HG03378 (cell line): ENCODE results near the gene RPL32.

Experiments
- ATAC-seq: cut with Tn5 transposase; IDR thresholded peaks from one replicate; pipeline ENCODE4 v1.9.1; 2021; ENCODE audit warnings: mild to moderate bottlenecking, moderate library complexity; ENCODE audit not compliant: unreplicated experiment

RPL32 gene

DNA sequence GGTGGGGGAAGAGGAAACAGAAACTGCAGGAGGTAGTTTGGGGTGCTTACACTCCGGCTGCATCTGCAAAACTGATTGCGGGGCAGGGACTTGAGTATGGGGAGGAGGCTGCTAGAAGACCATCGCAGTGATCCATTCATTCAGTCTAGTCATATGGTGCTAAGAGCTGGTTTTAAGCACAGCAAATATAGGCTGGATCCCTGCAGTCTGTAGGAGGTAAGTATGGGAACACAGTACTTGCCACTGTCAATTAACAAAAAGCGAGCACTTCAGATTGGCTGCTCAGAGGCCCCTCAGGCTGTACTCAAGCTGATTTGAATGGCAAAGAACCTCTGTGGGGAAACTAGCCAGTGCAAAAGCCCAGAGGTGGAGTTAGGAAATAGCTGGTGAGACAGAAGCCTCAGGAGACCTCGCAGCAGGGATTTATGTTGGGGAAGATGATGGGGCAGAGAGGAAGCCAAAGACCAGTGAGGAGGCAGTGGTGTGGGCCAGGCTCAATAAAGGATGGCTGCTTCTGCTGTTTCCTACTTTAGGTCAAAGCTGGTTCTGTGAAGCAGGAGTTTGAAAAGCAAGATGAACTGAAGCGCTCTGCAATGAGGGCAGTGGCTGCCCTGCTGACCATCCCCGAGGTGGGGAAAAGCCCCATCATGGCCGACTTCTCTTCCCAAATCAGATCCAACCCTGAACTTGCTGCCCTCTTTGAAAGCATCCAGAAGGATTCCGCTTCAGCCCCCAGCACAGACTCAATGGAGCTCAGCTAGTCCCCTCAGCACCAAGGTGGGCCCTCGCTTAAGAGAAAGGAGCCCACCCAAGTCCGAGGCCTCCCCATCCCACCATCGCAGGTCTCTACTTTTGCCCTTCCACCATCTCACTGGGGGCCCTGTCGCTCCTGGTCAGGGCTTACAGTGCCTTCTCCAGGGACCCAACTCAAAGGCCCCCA is 7.9 kb downstream of the RPL32 start:
- ATAC-seq, result no peak

DNA sequence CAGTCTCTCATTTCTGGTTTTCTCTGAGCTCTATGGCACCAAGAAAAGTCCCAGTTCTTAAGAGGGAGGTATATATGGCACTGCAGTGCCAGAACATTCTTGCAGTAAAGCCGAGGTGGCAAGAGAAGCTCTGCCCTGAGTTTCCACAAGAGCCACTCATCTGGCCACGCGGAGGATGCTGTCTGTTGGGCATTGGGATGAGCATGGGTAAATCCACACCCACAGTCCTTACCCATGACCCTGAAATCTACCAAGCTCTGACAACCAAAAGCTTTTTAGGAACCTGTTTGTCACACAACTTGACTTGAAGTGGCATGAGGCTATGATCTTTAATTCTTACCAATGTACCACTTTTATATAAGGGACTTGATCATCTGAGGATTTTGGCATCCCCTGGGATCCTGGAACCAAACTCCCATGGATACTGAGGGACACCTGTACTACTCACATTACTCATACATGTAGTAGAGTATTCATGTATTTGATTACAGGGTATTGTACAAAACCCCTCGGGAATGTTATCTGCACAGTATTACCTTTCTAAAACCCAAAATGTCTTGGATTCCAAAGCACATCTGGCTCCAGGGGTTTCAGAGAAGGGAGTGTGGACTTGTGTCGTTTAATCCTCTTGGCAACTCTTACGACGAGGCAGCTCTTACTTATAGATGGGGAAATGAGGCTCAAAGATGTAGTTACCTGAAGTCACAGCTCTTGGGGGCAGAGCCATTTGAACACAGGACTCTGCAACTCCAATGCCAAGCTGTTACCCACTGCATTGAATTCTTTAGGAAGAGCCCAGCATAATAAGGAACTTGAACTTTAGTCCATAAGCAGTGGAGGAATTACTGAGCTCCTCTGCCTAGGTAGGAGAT is 8.8 kb downstream of the RPL32 start:
- no peak for ATAC-seq

DNA sequence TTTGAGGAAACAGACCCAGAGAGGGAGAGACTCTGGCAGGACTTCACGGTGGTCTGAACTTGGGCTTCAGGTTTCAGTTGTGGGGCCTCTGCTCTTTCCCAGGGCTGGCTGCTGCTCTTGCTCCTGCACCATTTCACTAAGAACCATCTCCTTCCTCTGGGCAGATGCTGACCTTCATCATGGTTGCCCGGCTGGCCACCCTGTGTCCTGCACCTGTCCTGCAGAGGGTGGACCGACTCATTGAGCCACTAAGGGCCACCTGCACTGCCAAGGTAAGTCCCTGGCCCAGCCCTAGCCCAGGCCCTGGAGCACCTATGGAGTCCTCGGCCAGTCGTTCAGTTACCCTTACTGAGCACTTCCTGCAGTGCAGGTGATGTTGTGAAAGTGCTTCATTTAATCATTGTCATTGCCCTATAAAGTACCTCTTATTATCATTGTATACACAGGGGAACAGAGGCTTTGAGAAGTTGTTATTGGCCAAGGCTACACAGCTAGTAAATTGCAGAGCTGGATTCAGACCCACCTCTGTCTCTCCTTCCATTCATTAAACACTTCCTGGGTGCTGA is 10.0 kb downstream of the RPL32 start:
- no peak for ATAC-seq

DNA sequence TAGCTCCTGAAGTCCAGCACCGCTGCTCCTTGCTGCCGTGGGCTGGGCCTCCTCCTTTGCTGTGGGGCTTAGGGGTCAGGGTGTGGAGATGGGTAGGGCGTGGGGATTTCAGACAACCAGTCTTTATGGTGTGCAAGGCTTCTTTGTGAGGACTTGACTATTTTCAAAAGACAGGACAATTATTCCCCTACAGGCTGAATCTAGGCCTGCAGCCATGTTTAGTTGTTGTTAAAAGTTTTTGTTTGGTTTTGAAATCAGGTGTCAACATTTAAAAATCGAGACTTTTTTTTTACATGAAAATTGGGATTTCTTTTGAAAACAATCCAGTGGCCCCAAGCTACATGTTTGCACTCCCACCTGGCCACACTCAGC is 10.6 kb downstream of the RPL32 start:
- ATAC-seq, result no peak

DNA sequence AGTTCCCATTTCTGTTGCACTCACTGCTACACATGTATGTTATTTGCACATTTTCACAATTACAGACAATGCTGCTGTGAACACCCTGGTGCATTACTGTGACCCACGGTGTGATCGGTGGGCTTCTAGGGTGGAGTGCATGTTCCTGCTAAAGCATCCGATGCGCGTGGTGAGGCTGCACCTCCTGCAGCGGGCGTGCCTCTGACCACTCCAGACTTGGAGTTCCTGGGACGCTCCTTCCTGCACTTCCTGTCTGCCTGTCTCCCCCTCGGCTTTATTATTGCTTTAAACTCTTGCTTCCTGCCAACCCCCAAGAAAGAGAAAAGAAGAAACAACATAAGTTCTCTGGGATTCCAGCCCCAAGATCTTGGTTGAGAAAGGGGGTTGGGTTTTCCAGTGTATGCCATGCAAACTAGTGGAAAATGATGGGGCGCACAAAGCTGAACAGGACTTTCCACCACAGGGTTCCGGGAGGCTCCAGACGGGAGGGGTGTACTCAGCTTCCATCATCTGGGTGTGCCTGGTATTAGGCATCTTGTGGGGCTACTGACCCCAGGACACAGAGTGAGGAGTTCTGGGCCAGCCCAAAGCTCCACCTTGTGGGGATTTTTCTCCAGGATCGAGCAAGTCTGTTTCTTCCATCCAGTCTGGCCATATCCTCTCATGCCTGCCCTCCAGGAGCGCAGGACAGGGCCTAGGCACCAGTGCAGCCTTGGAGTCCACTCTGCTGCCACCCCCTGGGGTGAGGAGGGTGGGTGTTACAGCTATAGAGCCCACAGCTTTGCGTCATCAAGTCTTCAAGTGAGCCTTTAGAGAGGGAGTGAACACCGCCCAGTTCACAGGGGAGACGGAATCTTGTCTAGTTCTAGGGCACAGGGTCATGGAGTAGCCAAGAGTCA is 11.2 kb downstream of the RPL32 start:
- ATAC-seq, result no peak

DNA sequence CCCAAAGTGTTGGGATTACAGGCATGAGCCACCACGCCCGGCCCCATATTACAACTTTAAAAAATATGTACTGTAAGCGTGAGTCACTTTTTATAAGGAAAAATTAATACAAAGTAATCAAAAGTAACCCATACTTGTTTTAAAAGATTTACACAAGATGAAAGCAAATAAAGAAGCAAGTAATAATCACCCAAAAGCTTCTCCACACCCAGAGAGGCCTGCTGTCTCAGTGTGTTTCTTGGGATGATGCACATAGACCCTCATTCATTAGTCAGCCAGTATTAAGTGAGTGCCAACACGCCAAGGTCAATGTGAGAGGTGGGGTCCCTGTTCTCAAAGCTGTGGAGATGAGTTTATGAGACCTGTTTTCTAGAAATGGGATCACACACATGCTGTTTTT is 12.0 kb downstream of the RPL32 start:
- ATAC-seq, result no peak

DNA sequence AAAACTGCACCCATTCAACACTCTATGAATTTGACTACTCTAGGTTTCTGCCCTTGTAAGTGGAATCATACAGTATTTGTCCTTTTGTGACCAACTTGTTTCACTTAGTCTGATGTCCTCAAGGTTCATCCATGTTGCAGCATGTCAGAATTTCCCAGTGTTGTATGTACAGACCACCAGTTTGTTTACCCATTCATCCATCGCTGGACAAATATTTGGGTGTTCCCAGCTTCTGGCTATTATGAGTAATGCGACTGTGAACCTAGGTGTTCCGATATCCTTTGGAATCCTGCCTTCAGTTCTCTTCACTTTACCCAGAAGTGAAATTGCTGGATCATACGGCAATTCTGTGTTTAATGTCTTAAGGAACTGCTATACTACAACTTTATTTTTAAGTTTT is 12.6 kb downstream of the RPL32 start:
- no peak for ATAC-seq

DNA sequence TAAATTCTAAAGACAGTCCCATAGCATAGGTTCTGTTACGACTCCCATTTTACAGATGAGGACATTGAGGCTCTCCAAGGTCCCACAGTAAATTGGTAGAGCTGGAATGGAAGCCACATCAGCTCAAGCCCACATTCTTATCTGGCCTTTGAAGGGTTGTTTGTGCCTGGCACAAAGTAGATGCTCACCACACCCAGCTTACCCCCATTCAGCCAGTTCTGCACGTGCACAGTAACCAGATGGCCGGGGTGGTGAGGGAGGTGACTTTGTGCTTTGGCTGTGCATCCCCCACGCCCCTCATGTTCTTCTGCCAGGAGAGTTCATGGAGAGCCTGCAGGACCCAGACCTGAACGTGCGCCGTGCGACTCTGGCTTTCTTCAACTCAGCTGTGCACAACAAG is 16.2 kb downstream of the RPL32 start:
- ATAC-seq, result no peak

DNA sequence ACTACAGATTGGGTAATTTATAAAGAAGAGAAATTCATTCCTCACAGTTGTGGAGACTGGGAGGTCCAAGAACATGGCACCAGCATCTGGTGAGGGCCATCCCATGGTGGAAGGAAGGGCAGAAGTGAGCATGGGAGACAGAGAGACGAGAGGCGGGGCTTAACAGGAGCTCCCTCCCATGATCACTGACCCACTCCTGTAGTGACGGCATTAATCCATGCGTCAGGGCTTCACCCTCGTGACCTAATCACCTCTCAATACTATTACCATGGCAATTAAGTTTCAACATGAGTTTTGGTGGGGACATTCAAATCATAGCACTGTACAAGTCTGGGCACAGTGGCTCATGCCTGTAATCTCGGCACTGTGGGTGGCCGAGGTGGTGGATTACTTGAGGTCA is 17.1 kb downstream of the RPL32 start:
- no peak for ATAC-seq

DNA sequence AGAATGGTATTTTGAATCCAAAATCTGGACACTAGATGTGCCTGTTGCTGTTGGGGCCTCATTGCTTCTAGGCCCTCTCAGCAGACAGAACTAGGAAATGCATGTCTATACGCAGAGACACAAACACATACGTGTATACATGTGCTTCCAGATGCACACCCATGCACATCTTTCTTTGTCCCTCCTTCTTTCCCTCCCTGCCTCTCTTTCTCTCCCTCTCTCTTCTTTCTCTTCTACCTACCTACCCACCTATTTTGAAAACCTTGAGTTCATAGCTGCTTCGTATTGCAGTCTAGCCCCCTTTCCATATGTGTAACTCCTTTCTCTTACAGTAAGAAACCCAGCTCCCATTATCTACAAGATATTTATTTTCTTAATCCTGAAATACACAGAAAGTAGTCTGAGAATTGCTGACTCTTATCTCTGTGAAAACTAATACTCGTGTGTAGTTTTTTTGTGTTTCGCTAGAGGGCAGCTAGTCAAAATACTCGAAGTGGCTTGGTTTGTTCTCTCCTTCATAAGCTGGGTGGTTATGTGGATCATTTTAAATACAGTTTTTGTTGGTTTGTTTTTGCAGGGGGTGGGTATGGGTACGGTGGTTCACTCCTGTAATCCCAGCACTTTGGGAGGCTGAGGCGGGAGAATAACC is 18.5 kb downstream of the RPL32 start:
- no peak for ATAC-seq

DNA sequence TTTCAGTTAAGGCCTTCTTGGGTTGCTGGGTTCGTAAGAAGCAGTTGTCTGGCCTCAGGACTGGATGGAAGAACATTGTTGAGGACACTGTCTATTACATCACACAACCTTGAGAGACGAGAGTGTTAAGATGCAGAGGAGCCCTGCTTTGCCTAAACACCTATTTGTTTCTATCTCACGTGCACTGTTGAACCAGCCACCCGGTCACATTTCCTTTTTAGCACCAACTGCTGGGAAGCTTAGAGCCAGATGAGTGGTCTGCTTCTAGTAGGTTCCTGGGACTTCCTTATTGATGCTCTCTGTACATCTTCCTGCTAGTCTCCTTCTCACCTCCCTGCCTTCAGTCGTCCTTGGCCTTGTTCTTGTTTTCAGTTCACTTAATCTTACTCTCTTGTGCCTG is 22.6 kb downstream of the RPL32 start:
- no peak for ATAC-seq

DNA sequence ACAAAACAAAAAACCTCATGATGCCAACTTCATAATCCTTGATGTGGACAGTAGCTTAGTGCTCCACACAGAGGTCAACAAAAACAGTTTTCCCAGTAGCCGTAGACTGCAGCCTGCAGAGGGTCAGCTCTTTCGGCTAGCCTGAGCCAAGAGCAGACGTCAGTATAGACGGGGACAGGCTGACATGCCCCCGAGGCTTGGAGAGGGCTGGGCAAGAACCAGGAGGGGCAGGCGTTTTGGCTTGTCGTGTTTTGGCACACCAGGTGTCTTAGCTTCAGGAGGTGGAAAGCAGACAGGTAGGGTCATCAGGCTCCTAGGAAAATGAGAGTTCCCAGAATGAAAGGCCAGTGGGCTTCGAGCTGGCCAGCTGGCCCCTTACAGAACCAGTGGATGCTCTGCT is 23.1 kb downstream of the RPL32 start:
- ATAC-seq, result no peak

DNA sequence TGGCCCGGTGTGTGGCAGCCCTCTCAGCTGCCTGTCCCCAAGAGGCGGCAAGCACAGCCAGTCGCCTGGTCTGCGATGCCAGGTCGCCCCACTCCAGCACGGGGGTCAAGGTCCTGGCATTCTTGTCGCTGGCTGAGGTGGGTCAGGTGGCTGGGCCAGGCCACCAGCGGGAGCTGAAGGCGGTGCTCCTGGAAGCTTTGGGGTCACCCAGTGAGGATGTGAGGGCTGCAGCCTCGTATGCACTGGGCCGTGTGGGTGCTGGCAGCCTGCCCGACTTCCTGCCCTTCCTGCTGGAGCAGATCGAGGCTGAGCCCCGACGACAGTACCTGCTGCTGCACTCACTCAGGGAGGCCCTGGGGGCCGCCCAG is 24.0 kb downstream of the RPL32 start:
- ATAC-seq, result no peak

DNA sequence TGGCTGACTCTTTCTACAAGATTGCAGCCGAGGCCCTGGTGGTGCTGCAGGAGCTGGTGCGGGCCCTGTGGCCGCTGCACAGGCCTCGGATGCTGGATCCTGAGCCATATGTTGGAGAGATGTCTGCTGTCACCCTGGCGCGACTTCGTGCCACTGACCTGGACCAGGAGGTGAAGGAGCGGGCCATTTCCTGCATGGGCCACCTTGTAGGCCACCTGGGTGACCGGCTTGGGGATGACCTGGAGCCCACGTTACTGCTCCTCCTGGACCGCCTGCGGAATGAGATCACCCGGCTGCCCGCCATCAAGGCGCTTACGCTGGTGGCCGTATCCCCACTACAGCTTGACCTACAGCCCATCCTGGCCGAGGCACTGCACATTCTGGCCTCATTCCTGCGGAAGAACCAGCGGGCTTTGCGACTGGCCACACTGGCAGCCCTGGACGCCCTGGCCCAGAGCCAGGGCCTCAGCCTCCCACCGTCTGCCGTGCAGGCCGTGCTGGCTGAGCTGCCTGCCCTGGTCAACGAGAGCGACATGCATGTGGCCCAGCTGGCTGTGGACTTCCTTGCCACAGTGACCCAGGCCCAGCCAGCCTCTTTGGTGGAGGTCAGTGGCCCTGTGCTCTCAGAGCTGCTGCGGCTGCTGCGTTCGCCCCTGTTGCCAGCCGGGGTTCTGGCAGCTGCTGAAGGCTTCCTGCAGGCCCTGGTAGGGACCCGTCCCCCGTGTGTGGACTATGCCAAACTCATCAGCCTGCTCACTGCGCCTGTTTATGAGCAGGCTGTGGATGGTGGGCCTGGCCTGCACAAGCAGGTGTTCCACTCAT is 24.6 kb downstream of the RPL32 start:
- ATAC-seq, result no peak

DNA sequence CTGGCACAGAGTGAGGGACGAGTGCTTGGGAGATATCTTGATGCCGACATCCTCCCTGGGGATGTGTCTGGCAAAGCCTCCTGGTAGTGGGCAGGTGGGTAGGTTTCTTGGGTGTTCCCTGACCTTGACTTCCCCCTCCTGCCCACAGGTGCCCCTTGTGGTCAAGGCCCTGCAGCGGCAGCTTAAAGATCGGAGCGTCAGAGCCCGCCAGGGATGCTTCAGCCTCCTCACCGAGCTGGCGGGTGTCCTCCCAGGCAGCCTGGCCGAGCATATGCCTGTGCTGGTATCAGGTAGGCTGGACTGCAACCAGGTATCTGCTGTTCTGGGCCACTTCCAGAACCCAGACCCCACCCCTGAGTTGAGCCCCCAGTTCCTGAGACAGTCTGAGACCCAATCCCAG is 25.6 kb downstream of the RPL32 start:
- no peak for ATAC-seq

DNA sequence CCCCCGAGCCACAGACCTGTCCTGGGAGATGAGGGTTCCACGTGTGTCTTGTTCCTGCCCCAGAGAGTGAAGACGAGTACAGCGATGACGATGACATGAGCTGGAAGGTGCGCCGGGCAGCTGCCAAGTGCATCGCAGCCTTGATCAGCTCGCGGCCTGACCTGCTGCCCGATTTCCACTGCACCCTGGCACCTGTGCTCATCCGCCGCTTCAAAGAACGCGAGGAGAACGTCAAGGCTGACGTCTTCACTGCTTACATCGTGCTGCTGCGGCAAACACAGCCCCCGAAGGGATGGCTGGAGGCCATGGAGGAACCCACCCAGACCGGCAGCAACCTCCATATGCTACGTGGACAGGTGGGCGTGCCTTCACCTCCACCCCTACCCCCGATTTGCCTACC is 26.3 kb downstream of the RPL32 start:
- no peak for ATAC-seq

DNA sequence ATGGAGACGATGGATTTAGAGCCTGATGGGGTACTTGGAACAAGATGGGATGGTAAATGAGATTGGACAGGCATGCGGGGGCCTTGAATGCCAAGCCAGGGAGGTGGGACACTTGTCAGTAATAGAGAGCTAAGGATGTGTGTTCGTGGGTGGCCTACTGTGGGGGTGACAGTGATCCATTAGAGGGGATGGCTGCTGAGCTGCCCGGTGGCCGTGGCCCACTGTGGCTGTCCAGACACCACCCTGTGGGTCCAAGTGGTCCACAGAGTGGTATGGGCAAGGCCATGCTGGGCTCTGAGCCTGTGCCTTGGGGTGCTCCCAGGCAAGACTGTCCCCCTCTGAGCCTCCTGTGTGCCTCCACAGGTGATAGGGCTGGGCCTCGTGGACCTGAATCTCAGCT is 27.4 kb downstream of the RPL32 start:
- no peak for ATAC-seq

DNA sequence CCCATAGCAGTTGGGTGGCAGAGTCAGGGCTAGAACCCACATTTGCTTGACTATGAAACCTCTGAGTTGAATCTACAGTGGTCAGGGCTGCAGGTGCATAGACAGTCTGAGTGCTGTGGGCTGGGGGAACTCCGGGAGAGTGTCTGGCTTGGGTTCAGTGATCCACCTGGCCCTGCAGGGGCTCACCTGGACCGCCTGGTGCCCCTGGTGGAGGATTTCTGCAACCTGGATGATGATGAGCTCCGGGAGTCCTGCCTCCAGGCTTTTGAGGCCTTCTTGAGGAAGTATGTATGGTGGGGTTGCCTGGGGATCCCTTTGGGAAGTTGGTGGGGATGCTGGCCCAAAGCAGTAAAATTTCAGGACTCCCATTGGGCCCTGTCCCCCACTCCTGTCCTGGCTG is 28.6 kb downstream of the RPL32 start:
- no peak for ATAC-seq

DNA sequence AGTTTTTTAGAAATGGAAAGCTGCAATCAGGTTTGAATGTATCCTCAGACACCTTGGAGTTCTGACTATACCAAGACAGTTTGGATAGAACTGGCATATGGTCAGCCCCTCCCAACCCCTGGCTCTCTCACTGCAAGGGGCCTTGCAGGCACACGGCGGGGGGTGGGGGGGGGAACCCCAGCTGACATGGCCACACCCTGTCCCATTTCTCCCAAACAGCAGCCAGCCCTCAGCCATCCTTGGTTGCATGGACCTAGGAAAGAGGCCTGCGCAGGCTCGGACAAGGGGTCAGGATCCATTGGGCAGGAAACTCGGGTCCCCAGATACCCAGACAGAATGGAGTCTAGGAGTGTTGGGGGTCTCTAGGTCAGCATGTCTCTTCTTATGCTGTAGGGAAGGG is 30.4 kb downstream of the RPL32 start:
- no peak for ATAC-seq
